Glutamatergic neuron (in vitro differentiated cells): ENCODE measurements around the gene PTPRT. TPM values are rescaled to one million over a fixed set of nuclear protein-coding genes. Genes with fewer than 3 reads are reported as not detected.
A peak's percentile ranks its signal among the peaks of the same experiment; 100 is the strongest.

Source experiments
- DNase-seq: peaks from one replicate; pipeline ENCODE4 v3.0.0; 2022
- H3K27ac Mint-ChIP-seq: one replicate; pipeline ENCODE4 v1.8.0; 2020; ENCODE audit warnings: mild to moderate bottlenecking, mixed read lengths, inconsistent platforms; ENCODE audit not compliant: unreplicated experiment
- H3K27me3 Mint-ChIP-seq: one replicate; pipeline ENCODE4 v1.8.0; 2020; ENCODE audit warnings: mild to moderate bottlenecking, moderate library complexity, mixed read lengths, inconsistent platforms; ENCODE audit not compliant: unreplicated experiment
- H3K36me3 Mint-ChIP-seq: one replicate; pipeline ENCODE4 v1.8.0; 2020; ENCODE audit warnings: mild to moderate bottlenecking, mixed read lengths, inconsistent platforms; ENCODE audit not compliant: unreplicated experiment
- H3K4me1 Mint-ChIP-seq: one replicate; pipeline ENCODE4 v1.8.0; 2020; ENCODE audit warnings: mild to moderate bottlenecking, low read depth, mixed read lengths, inconsistent platforms; ENCODE audit not compliant: unreplicated experiment
- H3K4me3 Mint-ChIP-seq: one replicate; pipeline ENCODE4 v1.8.0; 2020; ENCODE audit warnings: mild to moderate bottlenecking, mixed read lengths, inconsistent platforms; ENCODE audit not compliant: unreplicated experiment
- H3K9me3 Mint-ChIP-seq: one replicate; pipeline ENCODE4 v1.8.0; 2020; ENCODE audit warnings: mild to moderate bottlenecking, moderate library complexity, mixed read lengths, inconsistent platforms; ENCODE audit not compliant: unreplicated experiment
- long read RNA-seq: library from polyadenylated mRNA; unstranded; transcript quantifications from one replicate; pipeline ENCODE4 v2.0.0, GENCODE V29; 2020; ENCODE audit not compliant: unreplicated experiment
- total RNA-seq: library from RNA; stranded (reverse); fragmentation: NEBNext Ultra II Directional; extraction: Animal tissue kit (Norgen Biotek cat#: 25700); gene quantifications from one replicate; pipeline ENCODE4 v1.2.1, GENCODE V29; 2021; ENCODE audit not compliant: unreplicated experiment
- TF ChIP-seq, protein P1 (sequence below): fragments of 200-600 bp; sonication (generic); IDR thresholded peaks from one replicate; pipeline ENCODE4 v1.5.0; 2021; ENCODE audit not compliant: partially characterized antibody, unreplicated experiment

The PTPRT gene
- 1.9 TPM for total RNA-seq
- long read RNA-seq = 0 reads

DNA sequence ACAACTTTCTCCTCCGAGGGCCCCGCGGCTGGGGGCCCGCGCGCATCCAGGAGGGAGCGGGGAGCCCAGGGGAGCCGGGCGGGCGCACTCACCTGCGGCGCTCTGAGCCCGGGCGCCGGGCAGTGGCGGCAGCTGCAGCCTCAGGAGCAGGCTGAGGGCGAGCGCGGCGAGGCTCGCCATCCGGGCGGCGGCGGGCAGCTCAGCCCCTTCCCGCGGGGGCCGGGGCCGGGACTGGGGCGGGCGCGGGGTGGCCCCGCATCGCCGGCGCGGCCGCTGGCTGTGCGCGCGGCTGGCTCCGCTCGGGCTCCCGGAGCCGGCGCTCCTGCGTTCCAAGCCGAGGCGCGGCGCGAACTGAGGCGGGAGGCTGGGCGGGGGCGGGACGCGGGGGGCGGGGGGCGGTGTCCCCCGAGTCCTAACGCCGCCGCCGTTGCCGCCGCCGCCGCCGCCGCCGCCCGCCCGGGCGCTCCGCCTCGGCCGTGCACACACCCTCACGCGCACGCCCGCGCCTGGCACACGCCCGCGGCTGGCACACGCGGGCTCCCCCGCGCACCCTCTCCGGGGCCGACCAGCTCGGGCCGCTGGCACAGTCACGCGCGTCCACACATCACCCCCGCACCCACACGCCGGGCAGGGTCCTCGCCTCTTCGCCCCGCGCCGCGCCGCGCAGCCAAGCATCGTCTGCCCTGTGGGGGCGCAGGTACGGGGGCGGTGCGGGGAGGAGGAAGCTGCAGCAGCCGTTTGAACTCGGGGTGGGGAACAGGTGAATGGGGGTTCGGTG is at the start of gene PTPRT:
PTPRT (minus strand) TSS at position 353 of the 778 bp plus-strand sequence; CDS start at position 180, 173 bp downstream.
- Mint-ChIP-seq H3K36me3 (no peaks in the 10 kb centered on the region), H3K27me3 (peaks cover 12% of the 10 kb centered on the region), H3K4me3 (peak within 1 kb of the TSS; percentile 91), H3K4me1 (peaks cover 8% of the 10 kb centered on the region), H3K27ac (no peak within 1 kb of the TSS), H3K9me3 (peaks cover 9% of the 10 kb centered on the region)
- peak; percentile 29 for DNase-seq
- TF ChIP-seq, protein P1, sequence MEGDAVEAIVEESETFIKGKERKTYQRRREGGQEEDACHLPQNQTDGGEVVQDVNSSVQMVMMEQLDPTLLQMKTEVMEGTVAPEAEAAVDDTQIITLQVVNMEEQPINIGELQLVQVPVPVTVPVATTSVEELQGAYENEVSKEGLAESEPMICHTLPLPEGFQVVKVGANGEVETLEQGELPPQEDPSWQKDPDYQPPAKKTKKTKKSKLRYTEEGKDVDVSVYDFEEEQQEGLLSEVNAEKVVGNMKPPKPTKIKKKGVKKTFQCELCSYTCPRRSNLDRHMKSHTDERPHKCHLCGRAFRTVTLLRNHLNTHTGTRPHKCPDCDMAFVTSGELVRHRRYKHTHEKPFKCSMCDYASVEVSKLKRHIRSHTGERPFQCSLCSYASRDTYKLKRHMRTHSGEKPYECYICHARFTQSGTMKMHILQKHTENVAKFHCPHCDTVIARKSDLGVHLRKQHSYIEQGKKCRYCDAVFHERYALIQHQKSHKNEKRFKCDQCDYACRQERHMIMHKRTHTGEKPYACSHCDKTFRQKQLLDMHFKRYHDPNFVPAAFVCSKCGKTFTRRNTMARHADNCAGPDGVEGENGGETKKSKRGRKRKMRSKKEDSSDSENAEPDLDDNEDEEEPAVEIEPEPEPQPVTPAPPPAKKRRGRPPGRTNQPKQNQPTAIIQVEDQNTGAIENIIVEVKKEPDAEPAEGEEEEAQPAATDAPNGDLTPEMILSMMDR = no peak

DNA sequence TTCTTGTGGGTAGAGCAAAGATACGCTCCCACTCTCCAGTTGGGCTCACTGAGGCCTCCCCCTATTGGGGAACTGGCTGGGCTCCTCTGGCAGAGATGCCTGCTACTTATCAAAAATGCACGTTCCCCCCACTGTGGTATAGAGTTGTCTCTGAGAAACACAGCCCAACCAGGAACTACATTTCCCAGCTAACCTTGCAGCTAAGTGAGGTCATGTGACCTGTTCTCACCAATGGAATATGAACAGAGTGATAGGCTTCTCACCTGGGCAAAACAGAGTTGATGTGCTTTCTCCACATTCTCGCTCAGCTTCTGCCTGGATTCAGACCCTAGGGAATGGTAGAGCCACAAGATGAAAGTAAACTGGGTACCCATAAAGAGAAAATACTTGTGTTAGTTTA is 49.1 kb upstream of the PTPRT start:
- H3K4me3 Mint-ChIP-seq = no peak overlapping the region
- no peak for DNase-seq
- no peak overlapping the region for H3K27ac Mint-ChIP-seq
- no peaks in the 10 kb centered on the region for H3K27me3 Mint-ChIP-seq
- TF ChIP-seq, protein P1 = no peak
- H3K9me3 Mint-ChIP-seq = no peaks in the 10 kb centered on the region
- H3K4me1 Mint-ChIP-seq = peaks cover 12% of the 10 kb centered on the region
- H3K36me3 Mint-ChIP-seq = no peaks in the 10 kb centered on the region

DNA sequence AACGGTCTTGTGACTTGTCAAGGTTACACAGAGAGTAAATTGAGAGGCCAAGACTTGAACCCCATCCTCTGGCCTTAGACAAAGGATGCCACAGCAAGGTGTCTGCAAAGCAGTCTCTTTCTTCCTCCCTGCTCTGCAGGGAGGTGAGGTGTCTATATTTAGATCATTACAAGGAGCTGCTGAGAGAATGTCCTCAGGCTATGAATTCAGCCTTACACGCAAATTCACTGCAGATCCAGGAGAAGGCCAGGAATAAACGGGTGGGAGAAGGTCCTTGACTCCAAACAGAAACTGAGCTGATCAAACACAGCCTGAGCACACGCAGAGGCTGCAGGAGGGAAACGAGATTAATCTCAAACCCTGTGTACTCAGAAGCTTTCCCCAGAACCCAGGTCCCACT is 48.6 kb upstream of the PTPRT start:
- no peaks in the 10 kb centered on the region for H3K36me3 Mint-ChIP-seq
- H3K27me3 Mint-ChIP-seq = no peaks in the 10 kb centered on the region
- DNase-seq = no peak
- peak overlapping the region; percentile 59 for H3K27ac Mint-ChIP-seq
- no peaks in the 10 kb centered on the region for H3K9me3 Mint-ChIP-seq
- TF ChIP-seq, protein P1 = no peak
- no peak overlapping the region for H3K4me3 Mint-ChIP-seq
- H3K4me1 Mint-ChIP-seq = peaks cover 9% of the 10 kb centered on the region

DNA sequence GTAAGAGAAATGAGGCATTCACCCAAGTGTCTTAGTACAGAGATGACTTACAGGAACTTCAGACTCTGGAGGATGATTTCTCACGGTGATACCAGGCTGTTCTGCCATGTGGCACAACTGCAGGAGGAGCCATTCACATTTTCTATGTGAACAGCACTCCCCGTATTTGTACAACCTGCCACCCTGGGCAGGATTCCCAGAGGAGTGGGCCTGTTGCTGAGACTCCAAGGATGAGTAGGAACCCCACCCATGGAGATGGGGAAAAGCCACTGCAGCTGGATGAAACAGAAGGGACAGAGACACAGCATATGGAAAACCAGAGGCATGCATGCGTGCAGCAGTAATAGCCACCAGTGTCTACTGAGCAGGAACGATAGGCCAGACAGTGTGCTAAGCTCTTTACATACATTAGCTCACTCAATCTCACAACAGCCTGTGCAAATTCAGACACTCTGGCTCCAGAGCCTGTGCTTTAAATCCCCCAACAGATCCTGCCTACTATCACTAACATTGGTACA is 48.0 kb upstream of the PTPRT start:
- H3K27ac Mint-ChIP-seq = peak overlapping the region; percentile 59
- H3K4me1 Mint-ChIP-seq = peaks cover 7% of the 10 kb centered on the region
- H3K9me3 Mint-ChIP-seq = no peaks in the 10 kb centered on the region
- TF ChIP-seq, protein P1 = no peak
- H3K27me3 Mint-ChIP-seq = no peaks in the 10 kb centered on the region
- DNase-seq = no peak
- no peak overlapping the region for H3K4me3 Mint-ChIP-seq
- no peaks in the 10 kb centered on the region for H3K36me3 Mint-ChIP-seq

DNA sequence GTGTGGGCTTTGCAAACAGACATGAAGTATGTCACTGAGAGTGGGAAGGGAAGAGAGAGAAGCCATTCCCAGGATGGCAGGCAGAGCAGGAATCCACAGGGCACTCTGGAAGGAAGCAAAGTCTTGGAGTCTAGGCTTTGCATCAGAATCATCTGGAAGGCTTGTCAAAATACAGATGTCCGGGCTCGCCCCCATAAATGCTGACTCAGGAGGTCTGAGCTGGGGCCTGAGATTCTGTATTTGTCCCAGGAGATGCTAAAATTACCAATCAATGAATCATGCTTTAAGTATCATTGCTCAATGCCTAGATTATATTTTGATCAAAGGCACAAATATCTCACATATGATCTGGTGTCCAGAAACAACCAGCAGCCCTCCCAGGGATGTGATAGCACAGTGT is 46.3 kb upstream of the PTPRT start:
- TF ChIP-seq, protein P1 = no peak
- Mint-ChIP-seq H3K27ac (no peak overlapping the region), H3K4me1 (peaks cover 7% of the 10 kb centered on the region), H3K27me3 (no peaks in the 10 kb centered on the region), H3K4me3 (no peak overlapping the region), H3K36me3 (no peaks in the 10 kb centered on the region), H3K9me3 (no peaks in the 10 kb centered on the region)
- DNase-seq = no peak
